ENCODE results near the gene SH2D7.

GRCh38 chr15:78090422-78091063, 1.8 kb upstream of the SH2D7 start:
- TF ChIP-seq, protein P1, sequence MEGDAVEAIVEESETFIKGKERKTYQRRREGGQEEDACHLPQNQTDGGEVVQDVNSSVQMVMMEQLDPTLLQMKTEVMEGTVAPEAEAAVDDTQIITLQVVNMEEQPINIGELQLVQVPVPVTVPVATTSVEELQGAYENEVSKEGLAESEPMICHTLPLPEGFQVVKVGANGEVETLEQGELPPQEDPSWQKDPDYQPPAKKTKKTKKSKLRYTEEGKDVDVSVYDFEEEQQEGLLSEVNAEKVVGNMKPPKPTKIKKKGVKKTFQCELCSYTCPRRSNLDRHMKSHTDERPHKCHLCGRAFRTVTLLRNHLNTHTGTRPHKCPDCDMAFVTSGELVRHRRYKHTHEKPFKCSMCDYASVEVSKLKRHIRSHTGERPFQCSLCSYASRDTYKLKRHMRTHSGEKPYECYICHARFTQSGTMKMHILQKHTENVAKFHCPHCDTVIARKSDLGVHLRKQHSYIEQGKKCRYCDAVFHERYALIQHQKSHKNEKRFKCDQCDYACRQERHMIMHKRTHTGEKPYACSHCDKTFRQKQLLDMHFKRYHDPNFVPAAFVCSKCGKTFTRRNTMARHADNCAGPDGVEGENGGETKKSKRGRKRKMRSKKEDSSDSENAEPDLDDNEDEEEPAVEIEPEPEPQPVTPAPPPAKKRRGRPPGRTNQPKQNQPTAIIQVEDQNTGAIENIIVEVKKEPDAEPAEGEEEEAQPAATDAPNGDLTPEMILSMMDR (IDR thresholded peaks at IDR 0.05) = no peak
- TF ChIP-seq GATA2 (CRISPR knock-in tag; IDR thresholded peaks at IDR 0.05) = no peak
- TF ChIP-seq POLR2AphosphoS5 (IDR thresholded peaks at IDR 0.05; ENCODE audit: low read depth, low read length) = no peak
- TF ChIP-seq SIN3A (IDR thresholded peaks at IDR 0.05; ENCODE audit: borderline replicate concordance, low read depth, low read length) = no peak
- TF ChIP-seq, protein P2, sequence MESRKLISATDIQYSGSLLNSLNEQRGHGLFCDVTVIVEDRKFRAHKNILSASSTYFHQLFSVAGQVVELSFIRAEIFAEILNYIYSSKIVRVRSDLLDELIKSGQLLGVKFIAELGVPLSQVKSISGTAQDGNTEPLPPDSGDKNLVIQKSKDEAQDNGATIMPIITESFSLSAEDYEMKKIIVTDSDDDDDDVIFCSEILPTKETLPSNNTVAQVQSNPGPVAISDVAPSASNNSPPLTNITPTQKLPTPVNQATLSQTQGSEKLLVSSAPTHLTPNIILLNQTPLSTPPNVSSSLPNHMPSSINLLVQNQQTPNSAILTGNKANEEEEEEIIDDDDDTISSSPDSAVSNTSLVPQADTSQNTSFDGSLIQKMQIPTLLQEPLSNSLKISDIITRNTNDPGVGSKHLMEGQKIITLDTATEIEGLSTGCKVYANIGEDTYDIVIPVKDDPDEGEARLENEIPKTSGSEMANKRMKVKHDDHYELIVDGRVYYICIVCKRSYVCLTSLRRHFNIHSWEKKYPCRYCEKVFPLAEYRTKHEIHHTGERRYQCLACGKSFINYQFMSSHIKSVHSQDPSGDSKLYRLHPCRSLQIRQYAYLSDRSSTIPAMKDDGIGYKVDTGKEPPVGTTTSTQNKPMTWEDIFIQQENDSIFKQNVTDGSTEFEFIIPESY (IDR thresholded peaks at IDR 0.05; ENCODE audit: borderline replicate concordance, low read depth) = no peak
- TF ChIP-seq USF2 (IDR thresholded peaks at IDR 0.05; ENCODE audit: borderline replicate concordance, low read depth, low read length) = no peak

All from SK-N-SH (cell line).